Lung (tissue), 12 donors: ENCODE measurements around the gene PLEKHG4. TPM values are rescaled to one million over a fixed set of nuclear protein-coding genes. Genes with fewer than 3 reads are reported as not detected.

ENCODE experiments used
- ATAC-seq: fragments of 200-7000 bp; cut with Tn5 transposase; one replicate; pipeline ENCODE4 v1.9.1; 2020; ENCODE audit warnings: moderate number of reproducible peaks; ENCODE audit not compliant: insufficient read depth, low FRiP score
- DNase-seq, 3 donors: peaks; one replicate each; pipeline ENCODE4 v3.0.0-alpha.2; 2013 to 2017
- H3K27ac ChIP-seq, 2 donors: one replicate each; pipeline ENCODE4 v1.5.1; 2013; ENCODE audit warnings: mild to moderate bottlenecking in 2 of 2, moderate library complexity in 2 of 2, control low read depth in 1 of 2, inconsistent platforms in 1 of 2, low read depth in 1 of 2, low read length in 1 of 2
- H3K27me3 ChIP-seq, 3 donors: one replicate each; pipeline ENCODE4 v1.5.1; 2013; ENCODE audit warnings: low read length in 2 of 3; ENCODE audit not compliant: control insufficient read depth in 3 of 3, insufficient read depth in 3 of 3
- H3K36me3 ChIP-seq, 4 donors: one replicate each; pipeline ENCODE4 v1.5.1; 2013; ENCODE audit warnings: low read length in 4 of 4, mild to moderate bottlenecking in 1 of 4, moderate library complexity in 1 of 4; ENCODE audit not compliant: control insufficient read depth in 4 of 4, insufficient read depth in 4 of 4
- H3K4me1 ChIP-seq, 5 donors: one replicate each; pipeline ENCODE4 v1.5.1; 2013; ENCODE audit warnings: low read length in 5 of 5, mild to moderate bottlenecking in 2 of 5, moderate library complexity in 1 of 5; ENCODE audit not compliant: control insufficient read depth in 5 of 5, insufficient read depth in 5 of 5
- H3K4me3 ChIP-seq: one replicate; pipeline ENCODE4 v1.5.1; 2013; ENCODE audit warnings: mild to moderate bottlenecking, control low read depth, moderate library complexity
- H3K9ac ChIP-seq, 2 donors: one replicate each; pipeline ENCODE4 v1.5.1; 2013; ENCODE audit warnings: low read length in 2 of 2, control low read depth in 1 of 2; ENCODE audit not compliant: insufficient read depth in 1 of 2
- H3K9me3 ChIP-seq, 4 donors: one replicate each; pipeline ENCODE4 v1.5.1; 2013; ENCODE audit warnings: low read length in 3 of 4, mild to moderate bottlenecking in 1 of 4, moderate library complexity in 1 of 4; ENCODE audit not compliant: control insufficient read depth in 4 of 4, insufficient read depth in 3 of 4
- WGBS, 2 donors: extraction: QIAGEN DNeasy Blood & Tissue Kit; methylation state at CpG; one replicate each; pipeline ENCODE4 v1.1.7; 2013; 5-methylcytosine and 5-hydroxymethylcytosine counted together
- polyA plus RNA-seq, 2 donors: library from polyadenylated mRNA; stranded (reverse); fragments of 200-250 nt; gene quantifications; one replicate each; pipeline ENCODE4 v1.2.1, GENCODE V29; 2013
- total RNA-seq, 2 donors: library from RNA; depleted of rRNA in 1 of 2; stranded (reverse); fragments of >200 nt in 1 of 2; gene quantifications; one replicate each; pipeline ENCODE4 v1.2.1, GENCODE V29; 2014 to 2021
- TF ChIP-seq, protein P1 (sequence below): IDR thresholded peaks from 2 replicates; pipeline ENCODE4 v1.5.1; 2012; ENCODE audit warnings: mild to moderate bottlenecking; ENCODE audit errors: control extremely low read depth, extremely low read depth
- donor health status: control.
- donor health status: control.
- donor health status: Bipolar disorder and iron deficiency.
- donor health status: healthy.
- donor health status: DM: yes; HTN: yes; CAD: no.

PLEKHG4 gene
- total and polyA plus RNA-seq, 4 donors: 9.0 to 26.9 (median 17.1) TPM

DNA sequence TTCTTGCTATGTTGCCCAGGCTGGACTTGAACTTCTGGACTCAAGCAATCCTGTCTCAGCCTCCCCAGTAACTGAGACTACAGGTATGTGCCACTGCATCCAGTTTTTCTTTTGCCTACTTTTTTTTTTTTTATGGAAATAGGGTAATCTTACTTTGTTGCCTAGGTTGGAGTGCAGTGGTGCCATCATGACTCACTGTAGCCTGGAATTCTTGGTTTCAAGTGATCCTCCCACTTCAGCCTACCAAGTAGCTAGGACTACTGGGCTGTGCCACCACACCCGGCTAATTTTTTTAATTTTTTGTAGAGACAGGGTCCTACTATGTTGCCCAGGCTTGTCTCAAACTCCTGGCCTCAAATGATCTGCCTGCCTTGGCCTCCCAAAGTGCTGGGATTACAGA lies 57.3 kb downstream of the PLEKHG4 start:
- DNase-seq (no peak), ATAC-seq (no peak)
- Histone ChIP-seq H3K36me3 (no peaks in the 10 kb centered on the region), H3K27ac (no peak overlapping the region), H3K27me3 (no peaks in the 10 kb centered on the region), H3K9me3 (no peaks in the 10 kb centered on the region), H3K4me3 (no peak overlapping the region), H3K9ac (no peak overlapping the region), H3K4me1 (no peaks in the 10 kb centered on the region)
- TF ChIP-seq, protein P1, sequence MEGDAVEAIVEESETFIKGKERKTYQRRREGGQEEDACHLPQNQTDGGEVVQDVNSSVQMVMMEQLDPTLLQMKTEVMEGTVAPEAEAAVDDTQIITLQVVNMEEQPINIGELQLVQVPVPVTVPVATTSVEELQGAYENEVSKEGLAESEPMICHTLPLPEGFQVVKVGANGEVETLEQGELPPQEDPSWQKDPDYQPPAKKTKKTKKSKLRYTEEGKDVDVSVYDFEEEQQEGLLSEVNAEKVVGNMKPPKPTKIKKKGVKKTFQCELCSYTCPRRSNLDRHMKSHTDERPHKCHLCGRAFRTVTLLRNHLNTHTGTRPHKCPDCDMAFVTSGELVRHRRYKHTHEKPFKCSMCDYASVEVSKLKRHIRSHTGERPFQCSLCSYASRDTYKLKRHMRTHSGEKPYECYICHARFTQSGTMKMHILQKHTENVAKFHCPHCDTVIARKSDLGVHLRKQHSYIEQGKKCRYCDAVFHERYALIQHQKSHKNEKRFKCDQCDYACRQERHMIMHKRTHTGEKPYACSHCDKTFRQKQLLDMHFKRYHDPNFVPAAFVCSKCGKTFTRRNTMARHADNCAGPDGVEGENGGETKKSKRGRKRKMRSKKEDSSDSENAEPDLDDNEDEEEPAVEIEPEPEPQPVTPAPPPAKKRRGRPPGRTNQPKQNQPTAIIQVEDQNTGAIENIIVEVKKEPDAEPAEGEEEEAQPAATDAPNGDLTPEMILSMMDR: no peak
- 96 to 100% methylated on average over 1 of the region's 1 CpG for WGBS, 2 donors

Other genes starting within 250 kb of the PLEKHG4 start
- gene PHAF1, start 169.6 kb upstream of the PLEKHG4 start, total RNA-seq: 10 to 100 TPM; 14.6 to 36.1 TPM
- gene PHAF1, start 169.6 kb upstream of the PLEKHG4 start, polyA plus RNA-seq: 10 to 100 TPM in 1 of 2 donors, 1 to 10 TPM in 1; 9.1 to 12.0 TPM
- gene B3GNT9, start 128.5 kb upstream of the PLEKHG4 start, total RNA-seq: 10 to 100 TPM; 17.1 to 22.9 TPM
- gene B3GNT9, start 128.5 kb upstream of the PLEKHG4 start, polyA plus RNA-seq: 10 to 100 TPM in 1 of 2 donors, 1 to 10 TPM in 1; 8.4 to 12.0 TPM
- gene TRADD, start 119.6 kb upstream of the PLEKHG4 start, total RNA-seq: 10 to 100 TPM; 12.4 to 36.1 TPM
- gene TRADD, start 119.6 kb upstream of the PLEKHG4 start, polyA plus RNA-seq: 10 to 100 TPM; 17.5 to 37.2 TPM
- gene FBXL8, start 119.6 kb upstream of the PLEKHG4 start, total RNA-seq: 10 to 100 TPM in 1 of 2 donors, 1 to 10 TPM in 1; 3.6 to 30.9 TPM
- 10 to 100 TPM; 18.9 to 30.3 TPM for gene FBXL8, start 119.6 kb upstream of the PLEKHG4 start, polyA plus RNA-seq
- gene HSF4, start 114.8 kb upstream of the PLEKHG4 start, total RNA-seq: 10 to 100 TPM in 1 of 2 donors, 1 to 10 TPM in 1; 5.1 to 28.9 TPM
- gene HSF4, start 114.8 kb upstream of the PLEKHG4 start, polyA plus RNA-seq: 10 to 100 TPM; 13.1 to 62.5 TPM
- 10 to 100 TPM; 25.3 to 51.9 TPM for gene NOL3, start 109.0 kb upstream of the PLEKHG4 start, total RNA-seq
- 10 to 100 TPM; 35.5 to 46.8 TPM for gene NOL3, start 109.0 kb upstream of the PLEKHG4 start, polyA plus RNA-seq
- gene MATCAP1, start 95.6 kb upstream of the PLEKHG4 start, total RNA-seq: 10 to 100 TPM; 33.1 to 41.8 TPM
- 10 to 100 TPM; 18.5 to 18.8 TPM for gene MATCAP1, start 95.6 kb upstream of the PLEKHG4 start, polyA plus RNA-seq
- 10 to 100 TPM; 11.4 to 16.5 TPM for gene EXOC3L1, start 89.4 kb upstream of the PLEKHG4 start, total RNA-seq
- gene EXOC3L1, start 89.4 kb upstream of the PLEKHG4 start, polyA plus RNA-seq: 10 to 100 TPM in 1 of 2 donors, 1 to 10 TPM in 1; 9.7 to 12.6 TPM
- gene E2F4, start 87.4 kb upstream of the PLEKHG4 start, total RNA-seq: 10 to 100 TPM; 27.8 to 68.2 TPM
- 10 to 100 TPM; 44.5 to 86.1 TPM for gene E2F4, start 87.4 kb upstream of the PLEKHG4 start, polyA plus RNA-seq
- 10 to 100 TPM in 1 of 2 donors, 1 to 10 TPM in 1; 6.5 to 22.5 TPM for gene ELMO3, start 80.4 kb upstream of the PLEKHG4 start, total RNA-seq
- 10 to 100 TPM; 13.3 to 17.7 TPM for gene ELMO3, start 80.4 kb upstream of the PLEKHG4 start, polyA plus RNA-seq
- 10 to 100 TPM; 22.1 to 59.0 TPM for gene TMEM208, start 52.4 kb upstream of the PLEKHG4 start, total RNA-seq
- 100 to 1,000 TPM; 128 to 196 TPM for gene TMEM208, start 52.4 kb upstream of the PLEKHG4 start, polyA plus RNA-seq
- gene FHOD1, start 32.1 kb upstream of the PLEKHG4 start, total RNA-seq: 100 to 1,000 TPM in 1 of 2 donors, 10 to 100 TPM in 1; 51.3 to 129 TPM
- 10 to 100 TPM; 64.1 to 67.0 TPM for gene FHOD1, start 32.1 kb upstream of the PLEKHG4 start, polyA plus RNA-seq
- 1 to 10 TPM; 4.2 to 5.9 TPM for gene SLC9A5, start 30.6 kb upstream of the PLEKHG4 start, total RNA-seq
- 1 to 10 TPM; 1.2 to 2.4 TPM for gene SLC9A5, start 30.6 kb upstream of the PLEKHG4 start, polyA plus RNA-seq
- gene KCTD19, start 47.2 kb downstream of the PLEKHG4 start, total RNA-seq: 1 to 10 TPM in 1 of 2 donors, under 1 TPM in 1; 0.40 to 5.1 TPM
- gene KCTD19, start 47.2 kb downstream of the PLEKHG4 start, polyA plus RNA-seq: under 1 TPM; 0.07 to 0.24 TPM
- gene LRRC36, start 47.3 kb downstream of the PLEKHG4 start, total RNA-seq: 100 to 1,000 TPM in 1 of 2 donors, 10 to 100 TPM in 1; 14.4 to 103 TPM
- gene LRRC36, start 47.3 kb downstream of the PLEKHG4 start, polyA plus RNA-seq: 10 to 100 TPM in 1 of 2 donors, 1 to 10 TPM in 1; 2.1 to 18.8 TPM
- gene TPPP3, start 114.0 kb downstream of the PLEKHG4 start, total RNA-seq: 100 to 1,000 TPM; 183 to 371 TPM
- 100 to 1,000 TPM; 164 to 186 TPM for gene TPPP3, start 114.0 kb downstream of the PLEKHG4 start, polyA plus RNA-seq
- 10 to 100 TPM; 14.9 to 31.8 TPM for gene ZDHHC1, start 136.9 kb downstream of the PLEKHG4 start, total RNA-seq
- gene ZDHHC1, start 136.9 kb downstream of the PLEKHG4 start, polyA plus RNA-seq: 10 to 100 TPM; 10.9 to 27.4 TPM
- gene HSD11B2, start 151.6 kb downstream of the PLEKHG4 start, total RNA-seq: 1 to 10 TPM; 6.5 to 6.8 TPM
- 10 to 100 TPM in 1 of 2 donors, 1 to 10 TPM in 1; 2.6 to 39.8 TPM for gene HSD11B2, start 151.6 kb downstream of the PLEKHG4 start, polyA plus RNA-seq
- 100 to 1,000 TPM in 1 of 2 donors, 10 to 100 TPM in 1; 87.2 to 185 TPM for gene ATP6V0D1, start 201.6 kb downstream of the PLEKHG4 start, total RNA-seq
- gene ATP6V0D1, start 201.6 kb downstream of the PLEKHG4 start, polyA plus RNA-seq: 100 to 1,000 TPM in 1 of 2 donors, 10 to 100 TPM in 1; 39.6 to 249 TPM
- 1 to 10 TPM in 1 of 2 donors, not detected in 1; 1.4 TPM for gene AGRP, start 204.0 kb downstream of the PLEKHG4 start, total RNA-seq
- 1 to 10 TPM in 1 of 2 donors, under 1 TPM in 1; 0.97 to 8.3 TPM for gene AGRP, start 204.0 kb downstream of the PLEKHG4 start, polyA plus RNA-seq
- gene RIPOR1, start 249.3 kb downstream of the PLEKHG4 start, total RNA-seq: 100 to 1,000 TPM in 1 of 2 donors, 10 to 100 TPM in 1; 85.1 to 122 TPM
- 10 to 100 TPM; 44.1 to 55.6 TPM for gene RIPOR1, start 249.3 kb downstream of the PLEKHG4 start, polyA plus RNA-seq